H9 (cell line): ENCODE measurements around the gene FAU. TPM values are rescaled to one million over a fixed set of nuclear protein-coding genes. Genes with fewer than 3 reads are reported as not detected.

Experiments used
- DNase-seq: peaks from one replicate; pipeline ENCODE4 v3.0.0-alpha.2; 2017
- H2AFZ ChIP-seq: one replicate; pipeline ENCODE4 v1.6.1; 2013; ENCODE audit warnings: mild to moderate bottlenecking, low read length, control low read depth, moderate library complexity
- H2AK5ac ChIP-seq: 2 replicates; pipeline ENCODE4 v1.6.1; 2013; ENCODE audit warnings: low read length, control low read depth, mixed read lengths; ENCODE audit not compliant: insufficient read length
- H2BK120ac ChIP-seq: one replicate; pipeline ENCODE4 v1.6.1; 2013; ENCODE audit warnings: low read depth, mild to moderate bottlenecking, low read length, control low read depth, inconsistent platforms; ENCODE audit not compliant: poor library complexity, severe bottlenecking
- H2BK12ac ChIP-seq: 2 replicates; pipeline ENCODE4 v1.6.1; 2013; ENCODE audit warnings: low read length, control low read depth, mixed read lengths, low read depth; ENCODE audit not compliant: insufficient read length
- H2BK15ac ChIP-seq: 2 replicates; pipeline ENCODE4 v1.6.1; 2013; ENCODE audit warnings: low read depth, low read length, control low read depth
- H2BK20ac ChIP-seq: one replicate; pipeline ENCODE4 v1.6.1; 2013; ENCODE audit warnings: low read depth, mild to moderate bottlenecking, low read length, control low read depth, inconsistent platforms; ENCODE audit not compliant: poor library complexity, severe bottlenecking
- H2BK5ac ChIP-seq: 2 replicates; pipeline ENCODE4 v1.6.1; 2013; ENCODE audit warnings: low read length, control low read depth, mixed read lengths; ENCODE audit not compliant: insufficient read length
- H3K14ac ChIP-seq: 2 replicates; pipeline ENCODE4 v1.6.1; 2013; ENCODE audit warnings: low read length, control low read depth; ENCODE audit not compliant: insufficient read depth
- H3K18ac ChIP-seq: 2 replicates; pipeline ENCODE4 v1.6.1; 2013; ENCODE audit warnings: low read depth, mild to moderate bottlenecking, mixed read lengths, low read length, control low read depth; ENCODE audit not compliant: insufficient read length
- H3K23ac ChIP-seq: 2 replicates; pipeline ENCODE4 v1.6.1; 2013; ENCODE audit warnings: low read length, control low read depth, mixed read lengths, low read depth; ENCODE audit not compliant: insufficient read length
- H3K23me2 ChIP-seq: 2 replicates; pipeline ENCODE4 v1.6.1; 2013; ENCODE audit warnings: low read depth, mild to moderate bottlenecking, mixed read lengths, low read length, control low read depth; ENCODE audit not compliant: insufficient read length, poor library complexity, severe bottlenecking
- H3K27ac ChIP-seq: 2 replicates; pipeline ENCODE4 v1.5.1; 2013; ENCODE audit warnings: low read length, control low read depth, mixed read lengths, low read depth; ENCODE audit not compliant: insufficient read length
- H3K27me3 ChIP-seq: 2 replicates; pipeline ENCODE4 v1.6.1; 2013; ENCODE audit warnings: low read length, control low read depth, inconsistent platforms; ENCODE audit not compliant: insufficient read depth
- H3K4ac ChIP-seq: 2 replicates; pipeline ENCODE4 v1.6.1; 2013; ENCODE audit warnings: low read depth, mild to moderate bottlenecking, control low read depth, inconsistent platforms, low read length, moderate library complexity
- H3K4me1 ChIP-seq: 2 replicates; pipeline ENCODE4 v1.6.1; 2013; ENCODE audit warnings: low read length, control low read depth, inconsistent platforms; ENCODE audit not compliant: insufficient read depth
- H3K4me2 ChIP-seq: 2 replicates; pipeline ENCODE4 v1.6.1; 2013; ENCODE audit warnings: low read length, control low read depth, mixed read lengths; ENCODE audit not compliant: insufficient read length, insufficient read depth
- H3K56ac ChIP-seq: 2 replicates; pipeline ENCODE4 v1.6.1; 2013; ENCODE audit warnings: low read depth, mild to moderate bottlenecking, mixed read lengths, low read length, control low read depth; ENCODE audit not compliant: insufficient read length
- H3K79me1 ChIP-seq: 2 replicates; pipeline ENCODE4 v1.6.1; 2013; ENCODE audit warnings: low read depth, mild to moderate bottlenecking, moderate library complexity, low read length, control low read depth, inconsistent platforms; ENCODE audit not compliant: insufficient read depth, poor library complexity, severe bottlenecking
- H3K79me2 ChIP-seq: 2 replicates; pipeline ENCODE4 v1.6.1; 2013; ENCODE audit warnings: low read length, control low read depth, inconsistent platforms; ENCODE audit not compliant: insufficient read depth
- H3K9ac ChIP-seq: 2 replicates; pipeline ENCODE4 v1.6.1; 2013; ENCODE audit warnings: low read length, control low read depth, mixed read lengths; ENCODE audit not compliant: insufficient read length; ENCODE audit errors: extremely low read depth
- H3K9me3 ChIP-seq: one replicate; pipeline ENCODE4 v1.6.1; 2013; ENCODE audit warnings: low read depth, low read length, inconsistent platforms; ENCODE audit not compliant: control insufficient read depth
- H3T11ph ChIP-seq: one replicate; pipeline ENCODE4 v1.6.1; 2013; ENCODE audit warnings: mild to moderate bottlenecking, low read length, control low read depth, inconsistent platforms
- H4K20me1 ChIP-seq: one replicate; pipeline ENCODE4 v1.6.1; 2013; ENCODE audit not compliant: control insufficient read depth, insufficient read length, insufficient read depth
- H4K5ac ChIP-seq: 2 replicates; pipeline ENCODE4 v1.6.1; 2013; ENCODE audit warnings: low read depth, mild to moderate bottlenecking, mixed read lengths, low read length, control low read depth; ENCODE audit not compliant: insufficient read length
- H4K8ac ChIP-seq: replicated peaks from 2 replicates; pipeline ENCODE4 v1.6.1; 2013; ENCODE audit warnings: low read length, control low read depth, mixed read lengths, low read depth; ENCODE audit not compliant: insufficient read length
- H4K91ac ChIP-seq: 2 replicates; pipeline ENCODE4 v1.6.1; 2013; ENCODE audit warnings: low read depth, mild to moderate bottlenecking, moderate library complexity, mixed read lengths, low read length, control low read depth; ENCODE audit not compliant: insufficient read length
- H3K27ac Mint-ChIP-seq, 3 experiments: 2 replicates in 2 of 3; 3 replicates in 1 of 3; pipeline ENCODE4 v1.8.0; 2020 to 2021; ENCODE audit warnings: mixed read lengths in 3 of 3, mild to moderate bottlenecking in 1 of 3, moderate library complexity in 1 of 3
- H3K27me3 Mint-ChIP-seq: 2 replicates; pipeline ENCODE4 v1.8.0; 2021; ENCODE audit warnings: low read depth, mild to moderate bottlenecking, moderate library complexity, mixed read lengths
- H3K36me3 Mint-ChIP-seq, 3 experiments: 2 replicates in 2 of 3; 3 replicates in 1 of 3; pipeline ENCODE4 v1.8.0; 2020 to 2021; ENCODE audit warnings: low read depth in 3 of 3, mixed read lengths in 3 of 3; ENCODE audit not compliant: insufficient read depth in 1 of 3
- H3K4me1 Mint-ChIP-seq, 2 experiments: 2 replicates each; pipeline ENCODE4 v1.8.0; 2020; ENCODE audit warnings: mixed read lengths in 2 of 2
- H3K4me3 Mint-ChIP-seq, 2 experiments: 2 replicates in 1 of 2; 3 replicates in 1 of 2; pipeline ENCODE4 v1.8.0; 2020 to 2021; ENCODE audit warnings: mild to moderate bottlenecking in 2 of 2, mixed read lengths in 2 of 2, moderate library complexity in 1 of 2
- H3K9me3 Mint-ChIP-seq, 2 experiments: 2 replicates in 1 of 2; 3 replicates in 1 of 2; pipeline ENCODE4 v1.8.0; 2020; ENCODE audit warnings: mild to moderate bottlenecking in 2 of 2, mixed read lengths in 2 of 2, moderate library complexity in 1 of 2
- WGBS: extraction: QIAGEN DNeasy Blood & Tissue Kit; methylation state at CpG from one replicate; pipeline ENCODE4 v1.1.7; 2013; ENCODE audit warnings: missing lambda C conversion rate, low lambda C conversion rate, mixed read lengths; ENCODE audit not compliant: insufficient read length; ENCODE audit errors: extremely low coverage; 5-methylcytosine and 5-hydroxymethylcytosine counted together
- total RNA-seq: library from RNA; stranded (reverse); gene quantifications from 2 replicates; pipeline ENCODE4 v1.2.1, GENCODE V29; 2021
- TF ChIP-seq, protein P1 (sequence below): fragments of 200-600 bp; sonication (generic); conservative IDR thresholded peaks from 3 replicates; pipeline ENCODE4 v1.8.0; 2021; ENCODE audit warnings: antibody characterized with exemption, mild to moderate bottlenecking

The FAU gene
- total RNA-seq, 1 experiment from 2014 or later = 898 TPM

DNA sequence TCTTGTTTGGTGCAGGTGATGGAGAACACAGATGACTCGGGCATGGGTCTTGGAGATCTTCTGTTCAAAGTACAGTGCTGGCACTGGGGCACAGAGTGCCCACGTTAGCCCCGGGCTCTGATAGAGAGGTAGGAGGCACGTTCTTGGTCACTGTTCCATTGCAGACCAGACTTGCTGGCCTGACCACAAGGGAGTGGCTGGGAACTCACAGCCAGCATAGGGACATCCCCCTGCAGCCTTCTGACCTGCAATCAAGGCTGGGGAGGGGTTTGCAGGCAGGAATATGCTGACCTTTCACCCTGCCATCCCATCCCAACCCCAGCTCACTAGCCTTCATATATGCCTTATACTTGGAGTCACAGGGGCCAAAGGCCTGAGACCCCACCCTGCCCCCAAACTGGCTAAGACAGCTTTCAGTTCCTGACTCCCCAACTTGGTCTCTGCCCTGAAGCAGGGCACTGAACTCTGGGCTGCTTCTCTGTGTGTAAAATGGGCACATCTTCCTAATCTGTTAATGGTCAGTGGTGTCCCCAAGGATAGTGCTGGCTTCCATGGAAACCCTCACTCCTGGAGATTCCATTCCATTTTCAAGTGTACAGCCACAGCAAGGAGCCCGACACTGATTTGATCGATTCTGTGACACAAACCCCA lies 4.8 kb upstream of the FAU start:
- Histone ChIP-seq H3K14ac (no peak overlapping the region), H3K23me2 (no peaks in the 10 kb centered on the region), H3K9me3 (no peaks in the 10 kb centered on the region), H3T11ph (no peak overlapping the region), H2AFZ (no peak overlapping the region), H2AK5ac (no peak overlapping the region), H3K79me1 (peaks cover 5% of the 10 kb centered on the region), H2BK20ac (no peak overlapping the region), H4K91ac (no peak overlapping the region), H3K18ac (no peak overlapping the region), H3K56ac (no peak overlapping the region), H3K9ac (no peak overlapping the region), H2BK12ac (no peak overlapping the region), H3K23ac (no peak overlapping the region), H2BK15ac (no peak overlapping the region), H3K4me2 (no peak overlapping the region), H3K79me2 (peaks cover 3% of the 10 kb centered on the region; the same call in 1 of the 2 replicates), H4K20me1 (no peaks in the 10 kb centered on the region), H3K27ac (no peak overlapping the region), H3K27me3 (no peaks in the 10 kb centered on the region), H4K5ac (no peak overlapping the region), H4K8ac (no peak overlapping the region), H2BK120ac (no peak overlapping the region), H2BK5ac (no peak overlapping the region), H3K4me1 (no peaks in the 10 kb centered on the region), H3K4ac (no peak overlapping the region)
- peaks cover 0 to 6% of the 10 kb centered on the region in 2 experiments; a peak in 1 of 4 replicates for H3K4me1 Mint-ChIP-seq
- DNase-seq = no peak
- no peaks in the 10 kb centered on the region for H3K27me3 Mint-ChIP-seq
- H3K9me3 Mint-ChIP-seq = no peaks in the 10 kb centered on the region
- TF ChIP-seq, protein P1, sequence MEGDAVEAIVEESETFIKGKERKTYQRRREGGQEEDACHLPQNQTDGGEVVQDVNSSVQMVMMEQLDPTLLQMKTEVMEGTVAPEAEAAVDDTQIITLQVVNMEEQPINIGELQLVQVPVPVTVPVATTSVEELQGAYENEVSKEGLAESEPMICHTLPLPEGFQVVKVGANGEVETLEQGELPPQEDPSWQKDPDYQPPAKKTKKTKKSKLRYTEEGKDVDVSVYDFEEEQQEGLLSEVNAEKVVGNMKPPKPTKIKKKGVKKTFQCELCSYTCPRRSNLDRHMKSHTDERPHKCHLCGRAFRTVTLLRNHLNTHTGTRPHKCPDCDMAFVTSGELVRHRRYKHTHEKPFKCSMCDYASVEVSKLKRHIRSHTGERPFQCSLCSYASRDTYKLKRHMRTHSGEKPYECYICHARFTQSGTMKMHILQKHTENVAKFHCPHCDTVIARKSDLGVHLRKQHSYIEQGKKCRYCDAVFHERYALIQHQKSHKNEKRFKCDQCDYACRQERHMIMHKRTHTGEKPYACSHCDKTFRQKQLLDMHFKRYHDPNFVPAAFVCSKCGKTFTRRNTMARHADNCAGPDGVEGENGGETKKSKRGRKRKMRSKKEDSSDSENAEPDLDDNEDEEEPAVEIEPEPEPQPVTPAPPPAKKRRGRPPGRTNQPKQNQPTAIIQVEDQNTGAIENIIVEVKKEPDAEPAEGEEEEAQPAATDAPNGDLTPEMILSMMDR = no peak
- no peak overlapping the region for H3K27ac Mint-ChIP-seq
- peaks cover 19 to 58% (median 58%) of the 10 kb centered on the region in 3 experiments for H3K36me3 Mint-ChIP-seq
- WGBS = no CpG with 5 or more reads among the region's 6 CpGs
- no peak overlapping the region; a peak in 1 of 5 replicates for H3K4me3 Mint-ChIP-seq
